HepG2 (cell line): ENCODE results near the gene DDI2. TPM values are rescaled to one million over a fixed set of nuclear protein-coding genes. Genes with fewer than 3 reads are reported as not detected.

Experiments used
- ATAC-seq: fragments of 200-7000 bp; cut with Tn5 transposase; 3 replicates; pipeline ENCODE4 v1.9.1; 2020; ENCODE audit warnings: mild to moderate bottlenecking, moderate library complexity
- BruUV-seq: library from RNA; stranded (reverse); fragments of 400-500 nt; replicated peaks from 2 replicates; lab custom pipeline; 2021; lab: Mats Ljungman, UMichigan
- CTCF ChIA-PET: fragments of 300-600 bp; formaldehyde crosslinking; extraction: SDS; loops from one replicate; lab custom pipeline; 2021; ENCODE audit warnings: low total read pairs, inconsistent platforms, low intra/inter-chr PET ratio; lab: Yijun Ruan, JAX
- POLR2A ChIA-PET: fragments of 350-600 bp; sonication (Branson Sonifier 250); formaldehyde crosslinking; loops from one replicate; lab custom pipeline; 2020; ENCODE audit warnings: antibody characterized with exemption, inconsistent platforms; lab: Yijun Ruan, JAX
- DNase-seq: peaks from one replicate; pipeline ENCODE4 v3.0.0-alpha.2; 2015; ENCODE audit warnings: low spot score
- FAIRE-seq: peaks from 3 replicates; lab custom pipeline; 2011; peaks lifted over from hg19 to GRCh38; lab: Jason Lieb, UNC
- H2AFZ ChIP-seq: one replicate; pipeline ENCODE4 v1.6.1; 2011; ENCODE audit warnings: low read length, inconsistent platforms
- H3K27ac ChIP-seq: fragments of 300-600 bp; 3 replicates; pipeline ENCODE4 v1.8.0; 2011; ENCODE audit warnings: mixed run types, mild to moderate bottlenecking, mixed read lengths, low read length, inconsistent platforms; ENCODE audit not compliant: insufficient read depth; ENCODE audit errors: extremely low read length
- H3K27me3 ChIP-seq, 2 experiments: fragments of 200-600 bp in 1 of 2; 2 replicates in 1 of 2; 3 replicates in 1 of 2; pipeline versions ENCODE4 v1.6.0 to v1.8.0; 2011; ENCODE audit warnings: low read length in 2 of 2, mild to moderate bottlenecking in 2 of 2, moderate library complexity in 2 of 2, inconsistent platforms in 1 of 2; ENCODE audit not compliant: insufficient read depth in 2 of 2, control insufficient read depth in 1 of 2
- H3K36me3 ChIP-seq, 2 experiments: fragments of 200-600 bp in 1 of 2; replicated peaks in 1 of 2; 2 replicates in 1 of 2; 3 replicates in 1 of 2; pipeline versions ENCODE4 v1.5.1 to v1.8.0; 2011; ENCODE audit warnings: low read length in 2 of 2, inconsistent platforms in 1 of 2; ENCODE audit not compliant: insufficient read depth in 2 of 2, control insufficient read depth in 1 of 2
- H3K4me1 ChIP-seq: 2 replicates; pipeline ENCODE4 v1.5.1; 2012; ENCODE audit warnings: low read length, inconsistent platforms; ENCODE audit not compliant: insufficient read depth
- H3K4me2 ChIP-seq: 2 replicates; pipeline ENCODE4 v1.6.0; 2011; ENCODE audit warnings: low read depth, low read length, inconsistent platforms
- H3K4me3 ChIP-seq, 3 experiments: fragments of 200-600 bp in 1 of 3; sonication (generic), shearing (Covaris generic) in 1 of 3; replicated peaks in 1 of 3; 2 replicates each; pipeline ENCODE4 v1.5.1; 2011 to 2016; ENCODE audit warnings: low read length in 3 of 3, inconsistent platforms in 2 of 3, low read depth in 2 of 3, mild to moderate bottlenecking in 2 of 3, control low read depth in 1 of 3, mixed read lengths in 1 of 3; ENCODE audit not compliant: insufficient read depth in 1 of 3
- H3K79me2 ChIP-seq: one replicate; pipeline ENCODE4 v1.6.1; 2011; ENCODE audit warnings: low read length, inconsistent platforms; ENCODE audit not compliant: insufficient read depth
- H3K9ac ChIP-seq: 2 replicates; pipeline ENCODE4 v1.6.0; 2011; ENCODE audit warnings: mild to moderate bottlenecking, low read depth, low read length, inconsistent platforms; ENCODE audit not compliant: insufficient read depth
- H3K9me3 ChIP-seq: 2 replicates; pipeline ENCODE4 v1.5.1; 2012; ENCODE audit warnings: mild to moderate bottlenecking, low read length
- H4K20me1 ChIP-seq: 2 replicates; pipeline ENCODE4 v1.6.0; 2011; ENCODE audit warnings: inconsistent platforms, mild to moderate bottlenecking, low read length, moderate library complexity; ENCODE audit not compliant: insufficient read depth
- IKZF1 ChIP-seq: fragments of 450-650 bp; IDR thresholded peaks from 2 replicates; pipeline ENCODE4 v1.7.1; 2016
- MTA1 ChIP-seq: sonication (generic); formaldehyde crosslinking; IDR thresholded peaks from 2 replicates; pipeline ENCODE4 v1.4.0; 2020; ENCODE audit warnings: missing genetic modification reagents, mild to moderate bottlenecking, borderline replicate concordance
- REXO4 ChIP-seq: sonication (generic); formaldehyde crosslinking; IDR thresholded peaks from 2 replicates; pipeline ENCODE4 v1.8.0; 2022; ENCODE audit warnings: missing genetic modification reagents, mild to moderate bottlenecking, borderline replicate concordance
- SMC3 ChIP-seq: IDR thresholded peaks from 2 replicates; pipeline ENCODE4 v1.6.1; 2011; ENCODE audit warnings: low read length, improper control_type of control experiment
- SP4 ChIP-seq: sonication (generic); formaldehyde crosslinking; IDR thresholded peaks from 2 replicates; pipeline ENCODE4 v1.8.1; 2023; ENCODE audit warnings: mild to moderate bottlenecking, missing genetic modification reagents
- SP5 ChIP-seq: IDR thresholded peaks from 2 replicates; pipeline ENCODE4 v1.6.1; 2016; ENCODE audit warnings: low read depth, borderline replicate concordance
- TCF7L2 ChIP-seq: IDR thresholded peaks from 2 replicates; pipeline ENCODE4 v1.6.1; 2011; ENCODE audit warnings: mild to moderate bottlenecking, low read depth, low read length, moderate library complexity
- TSC22D2 ChIP-seq: sonication (generic); formaldehyde crosslinking; IDR thresholded peaks from 2 replicates; pipeline ENCODE4 v1.5.1; 2020; ENCODE audit warnings: missing genetic modification reagents, mild to moderate bottlenecking, borderline replicate concordance
- ZNF17 ChIP-seq: sonication (generic); formaldehyde crosslinking; IDR thresholded peaks from 2 replicates; pipeline ENCODE4 v1.5.0; 2020; ENCODE audit warnings: mild to moderate bottlenecking, missing genetic modification reagents
- ZNF234 ChIP-seq: sonication (generic); formaldehyde crosslinking; conservative IDR thresholded peaks from 2 replicates; pipeline ENCODE4 v1.5.1; 2020; ENCODE audit warnings: mild to moderate bottlenecking, missing genetic modification reagents
- ZNF629 ChIP-seq: sonication (generic); formaldehyde crosslinking; conservative IDR thresholded peaks from 2 replicates; pipeline ENCODE4 v1.5.0; 2020; ENCODE audit warnings: missing genetic modification reagents
- ZNF784 ChIP-seq: sonication (generic); formaldehyde crosslinking; IDR thresholded peaks from 2 replicates; pipeline ENCODE4 v1.5.1; 2020; ENCODE audit warnings: missing genetic modification reagents, mild to moderate bottlenecking, borderline replicate concordance
- WGBS: methylation state at CpG from one replicate; pipeline ENCODE4 v1.1.6; 2017; ENCODE audit warnings: low lambda C conversion rate; 5-methylcytosine and 5-hydroxymethylcytosine counted together
- in situ Hi-C: cut with HindIII; loops from 2 replicates; pipeline ENCODE4 v1.10.0; 2017; ENCODE audit warnings: low pct_unique_long_range_greater_than_20kb; ENCODE audit not compliant: extremely low pct_ligation_motif_present
- intact Hi-C: fragments of 100-400 bp; cut with micrococcal nuclease; formaldehyde crosslinking; loops from one replicate; pipeline ENCODE4 v1.10.0; 2022; ENCODE audit not compliant: unreplicated experiment
- polyA plus RNA-seq, 8 experiments: library from polyadenylated mRNA; depleted of rRNA in 3 of 8; stranded (reverse) in 7 of 8; unstranded in 1 of 8; fragments of >200 nt; fragmentation: Illumina TruSeq in 4 of 8; extraction: Trizol in 4 of 8; gene quantifications; 2 replicates each; pipeline versions ENCODE4 v1.2.1 to v1.2.3, GENCODE V29; 2011 to 2016; ENCODE audit warnings: low read depth in 4 of 8, missing spikeins in 1 of 8, mixed read lengths in 1 of 8; ENCODE audit not compliant: insufficient read depth in 1 of 8
- total RNA-seq, 5 experiments: library from RNA; depleted of rRNA; stranded (reverse); fragments of >200 nt; fragmentation: Illumina TruSeq; extraction: Trizol; gene quantifications; 2 replicates each; pipeline ENCODE4 v1.2.3, GENCODE V29; 2016; ENCODE audit warnings: low read depth in 1 of 5
- TF ChIP-seq, protein P1 (sequence below), 2 experiments: IDR thresholded peaks; 2 replicates each; pipeline ENCODE4 v1.6.1; 2011 to 2012; ENCODE audit warnings: low read length in 2 of 2, borderline replicate concordance in 1 of 2, low read depth in 1 of 2, mild to moderate bottlenecking in 1 of 2, moderate library complexity in 1 of 2
- TF ChIP-seq, protein P2 (sequence below): sonication (generic); formaldehyde crosslinking; IDR thresholded peaks from 2 replicates; pipeline ENCODE4 v1.4.0; 2020; ENCODE audit warnings: low read depth, missing genetic modification reagents

The DDI2 gene
- total and polyA plus RNA-seq, 2 of the 13 experiments (the other 11 are each of a cell fraction or from before 2014, with no cell fraction given), result 8.5 to 25.7 TPM

DNA sequence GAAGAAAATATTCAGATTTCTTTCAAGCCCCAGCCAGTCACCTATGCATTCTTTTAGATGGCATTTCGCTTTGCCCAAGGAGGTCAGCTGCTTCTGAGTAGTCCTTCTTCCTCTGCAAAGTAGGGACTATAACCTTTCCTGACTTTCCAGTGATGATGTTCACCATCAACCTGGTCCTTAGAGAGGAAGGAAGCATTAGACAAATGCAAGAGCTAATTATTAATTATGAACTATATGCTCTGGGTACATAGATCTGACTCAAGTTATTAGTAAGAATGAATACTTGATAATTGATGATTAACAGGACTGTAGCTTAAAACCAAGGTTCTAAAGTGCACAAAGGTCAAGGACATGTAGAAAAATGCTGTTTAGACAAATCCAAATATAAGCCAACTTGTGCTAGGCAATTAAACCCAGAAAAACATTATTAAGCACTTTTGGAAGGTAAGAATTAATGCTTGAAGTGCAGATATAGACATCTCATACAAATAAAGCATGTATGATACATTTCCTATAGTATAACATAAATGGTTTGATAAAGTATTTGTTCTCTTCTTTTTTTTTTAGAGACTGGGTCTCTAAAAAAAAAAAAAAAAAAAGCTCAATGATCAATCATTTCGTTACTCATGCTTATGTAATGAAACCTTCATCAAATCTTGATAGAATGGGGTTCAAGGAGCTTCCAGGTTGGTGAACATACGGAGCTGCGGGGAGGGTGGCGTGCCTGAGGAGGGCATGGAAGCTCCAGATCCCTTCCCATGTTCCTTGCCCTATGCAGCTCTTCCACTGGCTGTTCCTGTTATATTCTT lies 21.2 kb upstream of the DDI2 start (continued):
- TF ChIP-seq TSC22D2 (CRISPR knock-in tag), result no peak
- TF ChIP-seq, protein P1, sequence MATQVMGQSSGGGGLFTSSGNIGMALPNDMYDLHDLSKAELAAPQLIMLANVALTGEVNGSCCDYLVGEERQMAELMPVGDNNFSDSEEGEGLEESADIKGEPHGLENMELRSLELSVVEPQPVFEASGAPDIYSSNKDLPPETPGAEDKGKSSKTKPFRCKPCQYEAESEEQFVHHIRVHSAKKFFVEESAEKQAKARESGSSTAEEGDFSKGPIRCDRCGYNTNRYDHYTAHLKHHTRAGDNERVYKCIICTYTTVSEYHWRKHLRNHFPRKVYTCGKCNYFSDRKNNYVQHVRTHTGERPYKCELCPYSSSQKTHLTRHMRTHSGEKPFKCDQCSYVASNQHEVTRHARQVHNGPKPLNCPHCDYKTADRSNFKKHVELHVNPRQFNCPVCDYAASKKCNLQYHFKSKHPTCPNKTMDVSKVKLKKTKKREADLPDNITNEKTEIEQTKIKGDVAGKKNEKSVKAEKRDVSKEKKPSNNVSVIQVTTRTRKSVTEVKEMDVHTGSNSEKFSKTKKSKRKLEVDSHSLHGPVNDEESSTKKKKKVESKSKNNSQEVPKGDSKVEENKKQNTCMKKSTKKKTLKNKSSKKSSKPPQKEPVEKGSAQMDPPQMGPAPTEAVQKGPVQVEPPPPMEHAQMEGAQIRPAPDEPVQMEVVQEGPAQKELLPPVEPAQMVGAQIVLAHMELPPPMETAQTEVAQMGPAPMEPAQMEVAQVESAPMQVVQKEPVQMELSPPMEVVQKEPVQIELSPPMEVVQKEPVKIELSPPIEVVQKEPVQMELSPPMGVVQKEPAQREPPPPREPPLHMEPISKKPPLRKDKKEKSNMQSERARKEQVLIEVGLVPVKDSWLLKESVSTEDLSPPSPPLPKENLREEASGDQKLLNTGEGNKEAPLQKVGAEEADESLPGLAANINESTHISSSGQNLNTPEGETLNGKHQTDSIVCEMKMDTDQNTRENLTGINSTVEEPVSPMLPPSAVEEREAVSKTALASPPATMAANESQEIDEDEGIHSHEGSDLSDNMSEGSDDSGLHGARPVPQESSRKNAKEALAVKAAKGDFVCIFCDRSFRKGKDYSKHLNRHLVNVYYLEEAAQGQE (IDR thresholded peaks at IDR 0.05; ENCODE audit: borderline replicate concordance in 1 of 2, low read depth in 1 of 2, low read length in 2 of 2), result no peak
- no peak for TF ChIP-seq SP4 (CRISPR knock-in tag)
- no peak for TF ChIP-seq ZNF784 (CRISPR knock-in tag)

- no TSS peak for BruUV-seq
- Histone ChIP-seq H3K4me1 (peaks cover 52% of the 10 kb centered on the region), H2AFZ (no peak overlapping the region), H3K36me3 (no peaks in the 10 kb centered on the region), H3K27ac (no peak overlapping the region), H4K20me1 (no peaks in the 10 kb centered on the region), H3K9me3 (no peaks in the 10 kb centered on the region), H3K4me3 (no peak overlapping the region), H3K4me2 (no peak overlapping the region), H3K27me3 (no peaks in the 10 kb centered on the region), H3K9ac (no peak overlapping the region), H3K79me2 (no peaks in the 10 kb centered on the region)
- in situ Hi-C loops, result loop anchor here (5.0 kb wide), 1 partner anchor 144 kb away; the partner anchor contains the start of gene TMEM82
- intact Hi-C loops, result loop anchor here (5.0 kb wide), 1 partner anchor 139 kb away; the partner anchor contains the start of gene SLC25A34
- FAIRE-seq (no peak), ATAC-seq (no peak), DNase-seq (no peak)
- ChIA-PET CTCF (no interaction called here), POLR2A (no interaction called here)
- WGBS, result 45% methylated on average over 2 of the region's 2 CpGs
- TF ChIP-seq SMC3, result no peak
- no peak for TF ChIP-seq ZNF629 (CRISPR knock-in tag)
- TF ChIP-seq, protein P2, sequence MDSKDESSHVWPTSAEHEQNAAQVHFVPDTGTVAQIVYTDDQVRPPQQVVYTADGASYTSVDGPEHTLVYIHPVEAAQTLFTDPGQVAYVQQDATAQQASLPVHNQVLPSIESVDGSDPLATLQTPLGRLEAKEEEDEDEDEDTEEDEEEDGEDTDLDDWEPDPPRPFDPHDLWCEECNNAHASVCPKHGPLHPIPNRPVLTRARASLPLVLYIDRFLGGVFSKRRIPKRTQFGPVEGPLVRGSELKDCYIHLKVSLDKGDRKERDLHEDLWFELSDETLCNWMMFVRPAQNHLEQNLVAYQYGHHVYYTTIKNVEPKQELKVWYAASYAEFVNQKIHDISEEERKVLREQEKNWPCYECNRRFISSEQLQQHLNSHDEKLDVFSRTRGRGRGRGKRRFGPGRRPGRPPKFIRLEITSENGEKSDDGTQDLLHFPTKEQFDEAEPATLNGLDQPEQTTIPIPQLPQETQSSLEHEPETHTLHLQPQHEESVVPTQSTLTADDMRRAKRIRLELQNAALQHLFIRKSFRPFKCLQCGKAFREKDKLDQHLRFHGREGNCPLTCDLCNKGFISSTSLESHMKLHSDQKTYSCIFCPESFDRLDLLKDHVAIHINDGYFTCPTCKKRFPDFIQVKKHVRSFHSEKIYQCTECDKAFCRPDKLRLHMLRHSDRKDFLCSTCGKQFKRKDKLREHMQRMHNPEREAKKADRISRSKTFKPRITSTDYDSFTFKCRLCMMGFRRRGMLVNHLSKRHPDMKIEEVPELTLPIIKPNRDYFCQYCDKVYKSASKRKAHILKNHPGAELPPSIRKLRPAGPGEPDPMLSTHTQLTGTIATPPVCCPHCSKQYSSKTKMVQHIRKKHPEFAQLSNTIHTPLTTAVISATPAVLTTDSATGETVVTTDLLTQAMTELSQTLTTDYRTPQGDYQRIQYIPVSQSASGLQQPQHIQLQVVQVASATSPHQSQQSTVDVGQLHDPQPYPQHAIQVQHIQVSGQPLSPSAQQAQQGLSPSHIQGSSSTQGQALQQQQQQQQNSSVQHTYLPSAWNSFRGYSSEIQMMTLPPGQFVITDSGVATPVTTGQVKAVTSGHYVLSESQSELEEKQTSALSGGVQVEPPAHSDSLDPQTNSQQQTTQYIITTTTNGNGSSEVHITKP (CRISPR knock-in tag), result no peak
- TF ChIP-seq TCF7L2, result no peak
- no peak for TF ChIP-seq SP5
- TF ChIP-seq IKZF1, result no peak
- TF ChIP-seq REXO4 (CRISPR knock-in tag), result no peak
- TF ChIP-seq MTA1 (CRISPR knock-in tag), result no peak
- no peak for TF ChIP-seq ZNF17 (CRISPR knock-in tag)
- no peak for TF ChIP-seq ZNF234
These were observed 18.8 kb upstream of the DDI2 start for GRCh38 chr1:15598436-15598835.
